Loucy (cell line): Measurements from ENCODE around the gene MPC1.
A peak's percentile ranks its signal among the peaks of the same experiment; 100 is the strongest.

ENCODE experiments used
- H2AFZ ChIP-seq: fragments of 200-600 bp; sonication (generic); 2 replicates; pipeline ENCODE4 v1.6.0; 2016; ENCODE audit warnings: antibody characterized with exemption, mild to moderate bottlenecking, low read length, moderate library complexity
- H3F3A ChIP-seq: fragments of 200-600 bp; 2 replicates; pipeline ENCODE4 v1.6.0; 2016; ENCODE audit warnings: antibody characterized with exemption, low read depth, mild to moderate bottlenecking
- H3K27me3 ChIP-seq: fragments of 200-600 bp; sonication (generic); 2 replicates; pipeline ENCODE4 v1.6.1; 2014; ENCODE audit warnings: low read length, mild to moderate bottlenecking; ENCODE audit not compliant: insufficient read depth, poor library complexity, severe bottlenecking
- H3K36me3 ChIP-seq: fragments of 200-600 bp; sonication (generic); 2 replicates; pipeline ENCODE4 v1.6.1; 2016; ENCODE audit warnings: low read length; ENCODE audit not compliant: insufficient read depth
- H3K4me1 ChIP-seq: fragments of 200-600 bp; sonication (generic); 2 replicates; pipeline ENCODE4 v1.5.1; 2014; ENCODE audit warnings: low read length, mild to moderate bottlenecking; ENCODE audit not compliant: insufficient read depth, poor library complexity, severe bottlenecking
- H3K4me2 ChIP-seq: fragments of 200-600 bp; sonication (generic); 2 replicates; pipeline ENCODE4 v1.6.0; 2014; ENCODE audit warnings: antibody characterized with exemption, low read length, low read depth, mild to moderate bottlenecking; ENCODE audit not compliant: poor library complexity, severe bottlenecking
- H3K4me3 ChIP-seq: fragments of 200-600 bp; sonication (generic); 2 replicates; pipeline ENCODE4 v1.5.1; 2014; ENCODE audit warnings: low read length, mild to moderate bottlenecking, mixed read lengths; ENCODE audit not compliant: poor library complexity, severe bottlenecking
- H3K79me2 ChIP-seq: fragments of 200-600 bp; sonication (generic); 2 replicates; pipeline ENCODE4 v1.6.1; 2014; ENCODE audit warnings: low read length; ENCODE audit not compliant: insufficient read depth
- H3K9ac ChIP-seq: fragments of 200-600 bp; sonication (generic); 2 replicates; pipeline ENCODE4 v1.6.0; 2014; ENCODE audit warnings: mild to moderate bottlenecking, low read depth, low read length, moderate library complexity; ENCODE audit not compliant: poor library complexity, severe bottlenecking
- H3K9me2 ChIP-seq: fragments of 200-600 bp; sonication (generic); replicated peaks from 2 replicates; pipeline ENCODE4 v1.6.1; 2016; ENCODE audit warnings: low read depth, low read length, mixed read lengths
- H3K9me3 ChIP-seq: fragments of 200-600 bp; sonication (generic); 2 replicates; pipeline ENCODE4 v1.6.1; 2014; ENCODE audit warnings: mild to moderate bottlenecking, antibody characterized with exemption, low read length, low read depth; ENCODE audit not compliant: insufficient read depth
- H4K20me1 ChIP-seq: fragments of 200-600 bp; sonication (generic); 2 replicates; pipeline ENCODE4 v1.6.0; 2014; ENCODE audit warnings: antibody characterized with exemption, low read length, mild to moderate bottlenecking; ENCODE audit not compliant: insufficient read depth, poor library complexity, severe bottlenecking
- EZH2phosphoT487 ChIP-seq: fragments of 200-600 bp; IDR thresholded peaks from 2 replicates; pipeline ENCODE4 v1.6.1; 2018; ENCODE audit warnings: antibody characterized with exemption, mild to moderate bottlenecking, moderate library complexity, borderline replicate concordance
- TF ChIP-seq, protein P1 (sequence below): fragments of 200-600 bp; sonication (generic); conservative IDR thresholded peaks from 2 replicates; pipeline ENCODE4 v1.5.1; 2014; ENCODE audit warnings: mild to moderate bottlenecking, antibody characterized with exemption, low read length

The MPC1 gene

DNA sequence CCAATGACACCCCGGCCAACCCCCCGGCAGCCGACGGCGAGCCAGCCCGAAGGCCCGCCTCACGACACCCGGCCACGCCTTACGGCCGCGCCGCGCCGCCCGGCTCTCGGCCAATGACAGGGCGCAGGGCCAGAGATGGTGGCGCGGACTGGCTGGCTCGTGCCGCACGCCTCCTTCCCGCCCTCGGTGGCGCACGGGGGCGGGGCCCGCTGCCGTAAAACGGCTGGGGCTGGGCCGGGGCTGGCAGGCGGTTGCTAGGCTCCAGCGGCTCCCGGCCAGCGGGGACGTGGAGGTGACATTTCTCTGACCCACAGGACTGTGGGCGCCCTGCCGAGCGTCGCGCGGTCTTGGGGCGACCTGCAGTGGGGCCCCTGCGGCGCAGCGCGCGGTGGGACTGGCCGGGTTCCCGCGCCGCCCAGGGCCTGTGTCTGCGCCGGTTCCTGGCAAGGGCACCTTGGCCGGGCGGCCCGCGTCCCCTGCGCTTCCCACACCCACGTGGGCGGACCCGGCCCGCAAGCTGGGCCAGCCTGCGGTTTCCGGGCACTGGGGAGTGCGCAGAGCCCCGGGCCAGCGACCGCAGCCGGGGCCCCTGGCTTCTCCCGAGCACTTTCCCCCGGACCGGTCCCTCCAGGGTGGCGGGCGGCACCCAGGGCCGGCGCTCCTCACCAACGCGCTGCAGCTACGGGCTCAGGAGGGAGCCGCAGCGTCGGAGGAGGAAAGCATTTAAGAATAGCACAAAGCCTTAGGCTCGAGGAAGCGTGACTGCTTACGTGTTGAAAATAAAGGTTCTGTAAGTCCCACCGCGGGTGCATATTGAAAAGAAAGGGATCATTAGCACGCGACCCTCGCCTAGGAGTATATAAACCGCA, at the start of gene MPC1:
MPC1 (minus strand) TSS at position 8 of the 869 bp plus-strand sequence. CDS start 64 bp downstream, outside the sequence.
- H3K4me1 ChIP-seq: peaks cover 25% of the 10 kb centered on the region
- H3F3A ChIP-seq: no peaks in the 10 kb centered on the region
- no peaks in the 10 kb centered on the region for H3K9me2 ChIP-seq
- no peaks in the 10 kb centered on the region for H3K9me3 ChIP-seq
- H3K36me3 ChIP-seq: no peaks in the 10 kb centered on the region
- peak within 1 kb of the TSS; percentile 91 for H3K4me3 ChIP-seq
- peaks cover 16% of the 10 kb centered on the region for H3K79me2 ChIP-seq
- H4K20me1 ChIP-seq: peaks cover 8% of the 10 kb centered on the region
- TF ChIP-seq, protein P1, sequence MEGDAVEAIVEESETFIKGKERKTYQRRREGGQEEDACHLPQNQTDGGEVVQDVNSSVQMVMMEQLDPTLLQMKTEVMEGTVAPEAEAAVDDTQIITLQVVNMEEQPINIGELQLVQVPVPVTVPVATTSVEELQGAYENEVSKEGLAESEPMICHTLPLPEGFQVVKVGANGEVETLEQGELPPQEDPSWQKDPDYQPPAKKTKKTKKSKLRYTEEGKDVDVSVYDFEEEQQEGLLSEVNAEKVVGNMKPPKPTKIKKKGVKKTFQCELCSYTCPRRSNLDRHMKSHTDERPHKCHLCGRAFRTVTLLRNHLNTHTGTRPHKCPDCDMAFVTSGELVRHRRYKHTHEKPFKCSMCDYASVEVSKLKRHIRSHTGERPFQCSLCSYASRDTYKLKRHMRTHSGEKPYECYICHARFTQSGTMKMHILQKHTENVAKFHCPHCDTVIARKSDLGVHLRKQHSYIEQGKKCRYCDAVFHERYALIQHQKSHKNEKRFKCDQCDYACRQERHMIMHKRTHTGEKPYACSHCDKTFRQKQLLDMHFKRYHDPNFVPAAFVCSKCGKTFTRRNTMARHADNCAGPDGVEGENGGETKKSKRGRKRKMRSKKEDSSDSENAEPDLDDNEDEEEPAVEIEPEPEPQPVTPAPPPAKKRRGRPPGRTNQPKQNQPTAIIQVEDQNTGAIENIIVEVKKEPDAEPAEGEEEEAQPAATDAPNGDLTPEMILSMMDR: no peak
- TF ChIP-seq EZH2phosphoT487: no peak
- no peaks in the 10 kb centered on the region for H3K27me3 ChIP-seq
- peak within 1 kb of the TSS; percentile 83 for H3K9ac ChIP-seq
- H3K4me2 ChIP-seq: peak within 1 kb of the TSS; percentile 81
- peak within 1 kb of the TSS; percentile 89 for H2AFZ ChIP-seq

DNA sequence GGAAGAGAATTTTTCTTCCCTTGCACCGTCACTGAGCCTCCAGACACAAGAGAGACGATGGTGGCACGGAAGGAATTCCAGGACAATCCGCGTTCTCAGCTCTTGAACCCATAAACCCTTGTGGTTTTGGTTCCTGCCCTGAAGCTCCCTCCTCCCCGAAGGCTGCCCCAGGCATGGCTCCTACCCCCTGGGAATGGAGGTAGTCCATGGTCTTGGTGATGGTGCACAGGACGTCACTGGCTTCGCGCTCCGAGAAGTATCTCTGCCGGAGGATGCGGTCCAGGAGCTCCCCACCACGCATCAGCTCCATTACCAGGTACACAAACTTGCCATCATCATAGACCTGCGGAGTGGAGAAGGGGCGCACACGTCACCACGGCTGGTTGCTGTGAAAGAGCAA, 47.5 kb upstream of the MPC1 start:
- H2AFZ ChIP-seq: no peak overlapping the region
- no peak overlapping the region for H3K4me2 ChIP-seq
- no peaks in the 10 kb centered on the region for H3K27me3 ChIP-seq
- H3K4me1 ChIP-seq: peaks cover 22% of the 10 kb centered on the region
- peaks cover 1% of the 10 kb centered on the region; the same call in 1 of the 2 replicates for H3F3A ChIP-seq
- H3K9me3 ChIP-seq: no peaks in the 10 kb centered on the region
- H3K9ac ChIP-seq: no peak overlapping the region
- no peaks in the 10 kb centered on the region for H3K36me3 ChIP-seq
- H3K9me2 ChIP-seq: no peaks in the 10 kb centered on the region
- H3K4me3 ChIP-seq: no peak overlapping the region
- H4K20me1 ChIP-seq: no peaks in the 10 kb centered on the region
- no peak for TF ChIP-seq EZH2phosphoT487
- TF ChIP-seq, protein P1: no peak
- H3K79me2 ChIP-seq: no peaks in the 10 kb centered on the region

DNA sequence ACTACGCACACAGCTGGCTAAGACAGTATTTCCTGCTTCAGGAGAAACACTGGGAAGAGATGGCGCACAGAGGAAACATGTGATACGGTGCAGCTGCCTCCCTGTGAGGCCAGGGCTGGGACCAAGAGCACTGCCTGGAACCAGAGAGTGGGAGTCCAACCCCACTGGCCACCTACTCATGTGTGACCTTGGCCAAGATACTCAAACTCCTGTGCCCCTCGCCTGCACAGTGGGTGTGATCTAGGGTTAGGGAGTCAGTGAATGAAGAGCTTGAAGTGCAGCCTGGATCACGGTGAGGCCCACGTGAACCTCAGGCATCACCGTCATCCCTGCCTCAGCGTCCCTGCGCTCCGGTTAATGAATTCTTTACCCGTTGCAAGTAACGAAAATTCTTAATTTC, 41.7 kb upstream of the MPC1 start:
- Histone ChIP-seq H3K4me2 (no peak overlapping the region), H3K36me3 (no peaks in the 10 kb centered on the region), H3K9me3 (no peaks in the 10 kb centered on the region), H2AFZ (no peak overlapping the region), H3K79me2 (no peaks in the 10 kb centered on the region), H3F3A (peaks cover 7% of the 10 kb centered on the region; the same call in 1 of the 2 replicates), H3K9me2 (no peaks in the 10 kb centered on the region), H4K20me1 (no peaks in the 10 kb centered on the region), H3K4me1 (peaks cover 22% of the 10 kb centered on the region), H3K4me3 (no peak overlapping the region), H3K27me3 (no peaks in the 10 kb centered on the region), H3K9ac (no peak overlapping the region)
- TF ChIP-seq EZH2phosphoT487: no peak
- TF ChIP-seq, protein P1: no peak
